Measurements from ENCODE around the gene CEACAM21. TPM values are rescaled to one million over a fixed set of nuclear protein-coding genes. Genes with fewer than 3 reads are reported as not detected.
"Not testable (repeated sequence)": the region's sequence is repeated elsewhere in the genome, so short reads cannot be mapped to it uniquely, and the experiment has no call there.

Gene CEACAM21
- total RNA-seq, 6 experiments from 2014 or later = 0.49 to 1.4 (median 1.2) TPM; not detected in 1

DNA sequence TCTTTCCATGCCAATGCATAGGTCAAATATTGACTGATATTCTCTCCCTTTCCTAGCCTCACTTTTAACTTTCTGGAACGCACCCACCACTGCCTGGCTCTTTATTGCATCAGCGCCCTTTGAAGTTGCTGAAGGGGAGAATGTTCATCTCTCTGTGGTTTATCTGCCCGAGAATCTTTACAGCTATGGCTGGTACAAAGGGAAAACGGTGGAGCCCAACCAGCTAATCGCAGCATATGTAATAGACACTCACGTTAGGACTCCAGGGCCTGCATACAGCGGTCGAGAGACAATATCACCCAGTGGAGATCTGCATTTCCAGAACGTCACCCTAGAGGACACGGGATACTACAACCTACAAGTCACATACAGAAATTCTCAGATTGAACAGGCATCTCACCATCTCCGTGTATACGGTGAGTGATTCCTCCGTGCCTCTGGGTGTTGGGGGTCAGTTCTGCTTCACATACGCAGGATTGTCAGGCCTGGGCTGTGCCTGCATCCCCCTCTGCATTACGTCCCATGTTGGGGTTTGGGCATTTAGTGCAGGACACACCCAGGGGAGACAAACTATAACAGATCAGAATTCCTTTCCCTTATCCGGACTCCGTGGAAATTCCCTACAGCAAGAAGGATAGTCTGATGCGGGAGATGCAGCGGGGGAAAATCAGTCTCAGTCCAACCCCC is 1.3 kb downstream of the CEACAM21 start:
- H3K4me3 ChIP-seq = no peak overlapping the region
- DNase-seq = no peak
- no peaks in the 10 kb centered on the region for H3K9me3 ChIP-seq
- H3K36me3 ChIP-seq = no peaks in the 10 kb centered on the region
- ATAC-seq = no peak
- no peaks in the 10 kb centered on the region for H3K27me3 ChIP-seq
- intact Hi-C loops (cut with DNase I) = no loop called here
- H3K4me1 ChIP-seq = no peaks in the 10 kb centered on the region
- 60% methylated on average over 15 of the region's 19 CpGs for WGBS (ENCODE audit: insufficient coverage, low coverage, low lambda C conversion rate, missing lambda C conversion rate)
- no peak overlapping the region for H3K27ac ChIP-seq
- no peak for TF ChIP-seq POLR2A (IDR thresholded peaks at IDR 0.05)
- TF ChIP-seq, protein P1, sequence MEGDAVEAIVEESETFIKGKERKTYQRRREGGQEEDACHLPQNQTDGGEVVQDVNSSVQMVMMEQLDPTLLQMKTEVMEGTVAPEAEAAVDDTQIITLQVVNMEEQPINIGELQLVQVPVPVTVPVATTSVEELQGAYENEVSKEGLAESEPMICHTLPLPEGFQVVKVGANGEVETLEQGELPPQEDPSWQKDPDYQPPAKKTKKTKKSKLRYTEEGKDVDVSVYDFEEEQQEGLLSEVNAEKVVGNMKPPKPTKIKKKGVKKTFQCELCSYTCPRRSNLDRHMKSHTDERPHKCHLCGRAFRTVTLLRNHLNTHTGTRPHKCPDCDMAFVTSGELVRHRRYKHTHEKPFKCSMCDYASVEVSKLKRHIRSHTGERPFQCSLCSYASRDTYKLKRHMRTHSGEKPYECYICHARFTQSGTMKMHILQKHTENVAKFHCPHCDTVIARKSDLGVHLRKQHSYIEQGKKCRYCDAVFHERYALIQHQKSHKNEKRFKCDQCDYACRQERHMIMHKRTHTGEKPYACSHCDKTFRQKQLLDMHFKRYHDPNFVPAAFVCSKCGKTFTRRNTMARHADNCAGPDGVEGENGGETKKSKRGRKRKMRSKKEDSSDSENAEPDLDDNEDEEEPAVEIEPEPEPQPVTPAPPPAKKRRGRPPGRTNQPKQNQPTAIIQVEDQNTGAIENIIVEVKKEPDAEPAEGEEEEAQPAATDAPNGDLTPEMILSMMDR (IDR thresholded peaks at IDR 0.05) = no peak

GRCh38 chr19:41577833-41578232 is 1.9 kb downstream of the CEACAM21 start:
- Histone ChIP-seq H3K27ac (no peak overlapping the region), H3K27me3 (no peaks in the 10 kb centered on the region), H3K4me3 (no peak overlapping the region), H3K9me3 (no peaks in the 10 kb centered on the region), H3K36me3 (no peaks in the 10 kb centered on the region), H3K4me1 (no peaks in the 10 kb centered on the region)
- ATAC-seq (no peak), DNase-seq (no peak)
- intact Hi-C loops (cut with DNase I) = no loop called here
- TF ChIP-seq, protein P1 (IDR thresholded peaks at IDR 0.05) = no peak
- no peak for TF ChIP-seq POLR2A (IDR thresholded peaks at IDR 0.05)
- WGBS (ENCODE audit: insufficient coverage, low coverage, low lambda C conversion rate, missing lambda C conversion rate) = 25% methylated on average over 1 of the region's 2 CpGs

DNA sequence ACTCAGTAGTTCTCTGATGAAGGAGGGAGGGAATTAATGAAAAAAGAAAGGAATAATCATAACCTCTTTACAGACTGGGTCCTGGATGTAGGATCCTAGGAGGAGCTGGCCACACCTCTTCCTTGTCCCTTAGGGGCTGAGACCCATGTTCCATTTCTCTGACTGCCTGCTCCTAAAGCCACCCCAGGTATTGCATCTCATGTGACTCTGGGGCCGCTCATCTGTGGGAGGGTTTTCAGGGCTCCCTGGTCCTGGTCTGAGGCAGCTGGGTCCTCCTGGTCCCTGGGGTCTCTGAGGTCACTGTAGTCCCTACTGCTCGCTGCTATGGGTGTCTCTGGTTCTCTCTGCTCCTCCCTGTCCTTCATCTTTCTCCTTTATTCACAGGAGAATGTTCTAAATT is 2.9 kb downstream of the CEACAM21 start:
- H3K9me3 ChIP-seq = no peaks in the 10 kb centered on the region
- intact Hi-C loops (cut with DNase I) = no loop called here
- no peak for TF ChIP-seq POLR2A (IDR thresholded peaks at IDR 0.05)
- TF ChIP-seq, protein P1 (IDR thresholded peaks at IDR 0.05) = no peak
- 32% methylated on average over 2 of the region's 2 CpGs for WGBS (ENCODE audit: insufficient coverage, low coverage, low lambda C conversion rate, missing lambda C conversion rate)
- H3K4me3 ChIP-seq = no peak overlapping the region
- DNase-seq = no peak
- no peak overlapping the region for H3K27ac ChIP-seq
- no peaks in the 10 kb centered on the region for H3K36me3 ChIP-seq
- no peak for ATAC-seq
- no peaks in the 10 kb centered on the region for H3K4me1 ChIP-seq
- H3K27me3 ChIP-seq = no peaks in the 10 kb centered on the region

DNA sequence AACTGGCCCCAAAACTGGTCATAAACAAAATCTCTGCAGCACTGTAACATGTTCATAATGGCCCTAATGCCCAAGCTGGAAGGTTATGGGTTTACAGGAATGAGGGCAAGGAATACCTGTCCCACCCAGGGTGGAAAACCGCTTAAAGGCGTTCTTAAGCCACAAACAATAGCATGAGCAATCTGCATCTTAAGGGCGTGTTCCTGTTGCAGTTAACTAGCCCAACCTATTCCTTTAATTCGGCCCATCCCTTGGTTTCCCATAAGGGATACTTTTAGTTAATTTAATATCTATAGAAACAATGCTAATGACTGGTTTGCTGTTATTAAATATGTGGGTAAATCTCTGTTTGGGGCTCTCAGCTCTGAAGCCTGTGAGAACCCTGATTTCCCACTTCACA is 5.1 kb downstream of the CEACAM21 start:
- H3K27ac ChIP-seq; H3K4me3 ChIP-seq; H3K4me1 ChIP-seq; intact Hi-C loops (cut with DNase I); ATAC-seq; DNase-seq; H3K36me3 ChIP-seq; H3K27me3 ChIP-seq; H3K9me3 ChIP-seq: not testable (repeated sequence)
- 68% methylated on average over 4 of the region's 4 CpGs for WGBS (ENCODE audit: insufficient coverage, low coverage, low lambda C conversion rate, missing lambda C conversion rate)

- H3K9me3 ChIP-seq; H3K27ac ChIP-seq; ATAC-seq; intact Hi-C loops (cut with DNase I); H3K27me3 ChIP-seq; H3K4me1 ChIP-seq; H3K36me3 ChIP-seq; DNase-seq; H3K4me3 ChIP-seq: not testable (repeated sequence)
- WGBS (ENCODE audit: insufficient coverage, low coverage, low lambda C conversion rate, missing lambda C conversion rate) = 88% methylated on average over 1 of the region's 1 CpG
Measured at GRCh38 chr19:41582577-41583182, 6.7 kb downstream of the CEACAM21 start.
